Endothelial cell of umbilical vein (primary cell): Measurements from ENCODE around the gene GAB1. TPM values are rescaled to one million over a fixed set of nuclear protein-coding genes. Genes with fewer than 3 reads are reported as not detected.

ENCODE experiments used
- BruUV-seq: library from RNA; stranded (reverse); fragments of 400-500 nt; replicated peaks from 2 replicates; lab custom pipeline; 2021; lab: Mats Ljungman, UMichigan
- CTCF ChIA-PET: fragments of 300-600, 350-600 bp; sonication (Branson Sonifier 250); formaldehyde crosslinking; loops from one replicate; lab custom pipeline; 2021; ENCODE audit warnings: antibody characterized with exemption, inconsistent platforms; lab: Charles Lee
- POLR2A ChIA-PET: fragments of 300-600, 350-600 bp; sonication (Branson Sonifier 250); formaldehyde crosslinking; loops from one replicate; lab custom pipeline; 2021; ENCODE audit warnings: antibody characterized with exemption, inconsistent platforms; lab: Charles Lee
- DNase-seq: peaks from one replicate; pipeline ENCODE4 v3.0.0-alpha.2; 2011; ENCODE audit warnings: low read depth, low spot score
- FAIRE-seq: peaks from 2 replicates; lab custom pipeline; 2011; peaks lifted over from hg19 to GRCh38; lab: Jason Lieb, UNC
- H2AFZ ChIP-seq: 2 replicates; pipeline ENCODE4 v1.6.0; 2012; ENCODE audit warnings: low read depth, low read length, control low read depth, inconsistent platforms
- H3K27ac ChIP-seq: 2 replicates; pipeline ENCODE4 v1.5.1; 2011; ENCODE audit warnings: low read depth, mild to moderate bottlenecking, control low read depth, low read length, moderate library complexity; ENCODE audit not compliant: insufficient read depth
- H3K27me3 ChIP-seq, 2 experiments: 2 replicates each; pipeline versions ENCODE4 v1.6.0 to v1.6.1; 2011; ENCODE audit warnings: low read length in 2 of 2, mixed read lengths in 1 of 2; ENCODE audit not compliant: control insufficient read depth in 2 of 2, insufficient read depth in 2 of 2
- H3K36me3 ChIP-seq, 2 experiments: 2 replicates in 1 of 2; 3 replicates in 1 of 2; pipeline ENCODE4 v1.5.1; 2011; ENCODE audit warnings: low read length in 2 of 2, mild to moderate bottlenecking in 1 of 2, moderate library complexity in 1 of 2; ENCODE audit not compliant: control insufficient read depth in 2 of 2, insufficient read depth in 2 of 2; ENCODE audit errors: extremely low read depth in 1 of 2
- H3K4me1 ChIP-seq: 3 replicates; pipeline ENCODE4 v1.5.1; 2011; ENCODE audit warnings: mild to moderate bottlenecking, low read length; ENCODE audit not compliant: control insufficient read depth, insufficient read depth; ENCODE audit errors: extremely low read depth
- H3K4me2 ChIP-seq: 2 replicates; pipeline ENCODE4 v1.6.1; 2011; ENCODE audit warnings: low read length, control low read depth, mixed read lengths; ENCODE audit not compliant: insufficient read depth
- H3K4me3 ChIP-seq, 3 experiments: fragments of 200-600 bp in 1 of 3; sonication (generic), shearing (Covaris generic) in 1 of 3; replicated peaks in 1 of 3; 2 replicates each; pipeline ENCODE4 v1.5.1; 2011 to 2016; ENCODE audit warnings: control low read depth in 3 of 3, low read length in 3 of 3, mild to moderate bottlenecking in 2 of 3, inconsistent platforms in 1 of 3, low read depth in 1 of 3, moderate library complexity in 1 of 3; ENCODE audit not compliant: insufficient read depth in 1 of 3
- H3K79me2 ChIP-seq: 2 replicates; pipeline ENCODE4 v1.6.0; 2012; ENCODE audit warnings: low read length, inconsistent platforms; ENCODE audit not compliant: control insufficient read depth, insufficient read depth
- H3K9ac ChIP-seq: replicated peaks from 2 replicates; pipeline ENCODE3; 2011; ENCODE audit warnings: low read length, control low read depth; ENCODE audit not compliant: insufficient read depth; ENCODE audit errors: extremely low read depth
- H3K9me1 ChIP-seq: replicated peaks from 3 replicates; pipeline ENCODE4 v1.6.0; 2011; ENCODE audit warnings: mild to moderate bottlenecking, low read length; ENCODE audit not compliant: control insufficient read depth, insufficient read depth; ENCODE audit errors: extremely low read depth
- H3K9me3 ChIP-seq: replicated peaks from 2 replicates; pipeline ENCODE4 v1.5.1; 2012; ENCODE audit warnings: low read length, inconsistent platforms; ENCODE audit not compliant: control insufficient read depth, insufficient read depth
- H4K20me1 ChIP-seq: replicated peaks from 2 replicates; pipeline ENCODE3; 2011; ENCODE audit warnings: mild to moderate bottlenecking, low read length; ENCODE audit not compliant: control insufficient read depth, insufficient read depth; ENCODE audit errors: extremely low read depth
- CTCF ChIP-seq, 2 donors: IDR thresholded peaks; 1 replicate in 1 of 2; 2 replicates in 1 of 2; pipeline ENCODE4 v1.5.1; 2011; ENCODE audit warnings: low read length in 2 of 2, mild to moderate bottlenecking in 2 of 2, moderate library complexity in 2 of 2, control low read depth in 1 of 2, inconsistent platforms in 1 of 2, low read depth in 1 of 2; ENCODE audit not compliant: insufficient read depth in 1 of 2; ENCODE audit errors: extremely low read depth in 1 of 2
- EZH2 ChIP-seq: IDR thresholded peaks from 2 replicates; pipeline ENCODE4 v1.6.1; 2012; ENCODE audit warnings: borderline replicate concordance, low read depth, mild to moderate bottlenecking, moderate library complexity, low read length, inconsistent platforms; ENCODE audit not compliant: severe bottlenecking
- FOS ChIP-seq: IDR thresholded peaks from 2 replicates; pipeline ENCODE4 v1.6.1; 2011; ENCODE audit warnings: mild to moderate bottlenecking, low read length, moderate library complexity, borderline replicate concordance; ENCODE audit not compliant: insufficient read depth
- GATA2 ChIP-seq: IDR thresholded peaks from 2 replicates; pipeline ENCODE4 v1.7.0; 2011; ENCODE audit warnings: low read depth, mild to moderate bottlenecking, moderate library complexity, mixed read lengths, low read length; ENCODE audit not compliant: insufficient read length, insufficient read depth
- JUN ChIP-seq: IDR thresholded peaks from 2 replicates; pipeline ENCODE4 v1.6.1; 2011; ENCODE audit warnings: borderline replicate concordance, low read depth; ENCODE audit not compliant: insufficient read length, insufficient read depth
- MYC ChIP-seq: IDR thresholded peaks from one replicate; pipeline ENCODE4 v1.6.1; 2011; ENCODE audit warnings: mild to moderate bottlenecking, low read depth, low read length
- POLR2A ChIP-seq: IDR thresholded peaks from 2 replicates; pipeline ENCODE4 v1.6.1; 2012; ENCODE audit warnings: low read depth, mild to moderate bottlenecking, control low read depth, low read length
- POLR2AphosphoS5 ChIP-seq: IDR thresholded peaks from 2 replicates; pipeline ENCODE4 v1.6.1; 2012; ENCODE audit warnings: low read depth, mild to moderate bottlenecking, control low read depth, low read length, moderate library complexity; ENCODE audit not compliant: insufficient read depth
- dilution Hi-C: fragments of 300-500 bp; cut with MboI; formaldehyde crosslinking; loops from one replicate; pipeline ENCODE4 v1.15.0; 2019; ENCODE audit warnings: low sequenced_read_pairs; ENCODE audit not compliant: extremely low pct_ligation_motif_present
- intact Hi-C: fragments of 100-400 bp; cut with micrococcal nuclease; formaldehyde crosslinking; loops from one replicate; pipeline ENCODE4 v1.10.0; 2022
- polyA plus RNA-seq, 4 experiments: library from polyadenylated mRNA; depleted of rRNA in 3 of 4; stranded (reverse) in 3 of 4; unstranded in 1 of 4; fragments of >200 nt; gene quantifications; 2 replicates each; pipeline versions ENCODE4 v1.2.1 to v1.2.3, GENCODE V29; 2011 to 2012; ENCODE audit warnings: missing spikeins in 1 of 4
- total RNA-seq: library from RNA; stranded (reverse); gene quantifications from 2 replicates; pipeline ENCODE4 v1.2.3, GENCODE V29; 2021
- TF ChIP-seq, protein P1 (sequence below): IDR thresholded peaks from 2 replicates; pipeline ENCODE4 v1.6.1; 2011; ENCODE audit not compliant: insufficient read depth, insufficient read length

Gene GAB1
- total and polyA plus RNA-seq, 2 donors (not counting 3 experiments of a cell fraction or from before 2014, with no cell fraction given), result 9.3 to 37.7 TPM

DNA sequence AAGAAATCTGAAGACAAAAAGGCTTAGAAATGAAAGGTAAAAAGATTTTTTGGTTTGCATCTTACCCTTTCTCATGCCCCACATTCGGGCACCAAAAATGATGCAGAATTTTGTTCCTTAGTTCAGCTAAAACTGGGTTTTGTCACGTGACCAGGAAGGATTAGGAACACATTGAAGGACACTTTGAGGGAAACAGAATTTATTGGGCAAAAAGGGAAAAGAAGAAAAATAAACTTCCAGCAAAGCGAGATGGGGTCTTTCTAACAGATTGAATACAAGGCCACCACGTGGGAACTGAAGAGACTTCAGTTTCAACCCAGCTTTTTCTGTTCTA is 95.5 kb downstream of the GAB1 start:
- H3K27me3 ChIP-seq, result no peaks in the 10 kb centered on the region
- H3K4me2 ChIP-seq, result no peak overlapping the region
- no peak overlapping the region for H3K9ac ChIP-seq
- no peak for TF ChIP-seq MYC
- no peak for TF ChIP-seq GATA2
- no peak for TF ChIP-seq EZH2
- no peak for TF ChIP-seq JUN
- TF ChIP-seq, protein P1, sequence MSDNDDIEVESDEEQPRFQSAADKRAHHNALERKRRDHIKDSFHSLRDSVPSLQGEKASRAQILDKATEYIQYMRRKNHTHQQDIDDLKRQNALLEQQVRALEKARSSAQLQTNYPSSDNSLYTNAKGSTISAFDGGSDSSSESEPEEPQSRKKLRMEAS, result no peak
- TF ChIP-seq POLR2AphosphoS5, result no peak
- TF ChIP-seq FOS, result no peak
- TF ChIP-seq POLR2A, result no peak
- no peak overlapping the region for H3K27ac ChIP-seq
- CTCF ChIA-PET, result interaction anchor here (1.0 to 2.1 kb wide), 3 partner anchors 9 to 29 kb away, joined by 3 to 12 read pairs (median 3); no protein-coding TSS in a partner anchor
- H3K9me3 ChIP-seq, result no peaks in the 10 kb centered on the region
- no peaks in the 10 kb centered on the region for H3K4me1 ChIP-seq
- H4K20me1 ChIP-seq, result no peaks in the 10 kb centered on the region
- H3K4me3 ChIP-seq, result no peak overlapping the region
- H3K36me3 ChIP-seq, result no peaks in the 10 kb centered on the region
- BruUV-seq, result no TSS peak
- POLR2A ChIA-PET, result no interaction called here
- H3K79me2 ChIP-seq, result no peaks in the 10 kb centered on the region
- no peaks in the 10 kb centered on the region for H3K9me1 ChIP-seq
- no peak for DNase-seq
- dilution Hi-C loops, result no loop called here
- intact Hi-C loops, result no loop called here
- no peak for FAIRE-seq
- no peak overlapping the region for H2AFZ ChIP-seq

GRCh38 chr4:143433231-143433630 is 96.6 kb downstream of the GAB1 start:
- H3K9me1 ChIP-seq, result no peaks in the 10 kb centered on the region
- DNase-seq (peak; percentile 38), FAIRE-seq (no peak)
- H3K9me3 ChIP-seq, result no peaks in the 10 kb centered on the region
- no peak overlapping the region for H3K9ac ChIP-seq
- no peaks in the 10 kb centered on the region for H3K79me2 ChIP-seq
- ChIA-PET CTCF (interaction anchor here (0.9 to 2.1 kb wide), 2 partner anchors 10 to 42 kb away, joined by 3 to 12 read pairs; no protein-coding TSS in a partner anchor), POLR2A (no interaction called here)
- no TSS peak for BruUV-seq
- no peak overlapping the region for H3K4me2 ChIP-seq
- TF ChIP-seq POLR2A, result no peak
- TF ChIP-seq MYC, result no peak
- no peak for TF ChIP-seq POLR2AphosphoS5
- no peak for TF ChIP-seq FOS
- TF ChIP-seq JUN, result no peak
- TF ChIP-seq CTCF (IDR thresholded peaks at IDR 0.05; ENCODE audit: extremely low read depth in 1 of 2, insufficient read depth in 1 of 2, low read depth in 1 of 2, low read length in 2 of 2), result no peak
- no peak for TF ChIP-seq GATA2
- TF ChIP-seq, protein P1, result no peak
- TF ChIP-seq EZH2, result no peak
- peaks cover 2% of the 10 kb centered on the region for H3K4me1 ChIP-seq
- H3K36me3 ChIP-seq, result peaks cover 0 to 1% of the 10 kb centered on the region in 2 experiments
- no peak overlapping the region for H2AFZ ChIP-seq
- no peaks in the 10 kb centered on the region for H4K20me1 ChIP-seq
- no peak overlapping the region for H3K27ac ChIP-seq
- intact Hi-C loops, result no loop called here
- dilution Hi-C loops, result no loop called here
- H3K4me3 ChIP-seq, result no peak overlapping the region
- H3K27me3 ChIP-seq, result no peaks in the 10 kb centered on the region
